Neuronal stem cell (in vitro differentiated cells): ENCODE data around the gene S100A5.
A peak's percentile ranks its signal among the peaks of the same experiment; 100 is the strongest.

Experiments
- DNase-seq: peaks from one replicate; pipeline ENCODE4 v3.0.0-alpha.2; 2013; ENCODE audit warnings: low spot score
- H2AFZ ChIP-seq: one replicate; pipeline ENCODE4 v1.6.1; 2013; ENCODE audit warnings: mild to moderate bottlenecking, low read length, inconsistent platforms
- H2AK5ac ChIP-seq: 2 replicates; pipeline ENCODE4 v1.6.1; 2013; ENCODE audit warnings: low read depth, mild to moderate bottlenecking, inconsistent platforms, low read length, moderate library complexity, mixed read lengths
- H2BK120ac ChIP-seq: 2 replicates; pipeline ENCODE4 v1.6.1; 2013; ENCODE audit warnings: low read depth, mild to moderate bottlenecking, inconsistent platforms, low read length, moderate library complexity, mixed read lengths
- H2BK12ac ChIP-seq: one replicate; pipeline ENCODE4 v1.6.1; 2013; ENCODE audit warnings: low read length, inconsistent platforms
- H2BK15ac ChIP-seq: 2 replicates; pipeline ENCODE4 v1.6.1; 2013; ENCODE audit warnings: mild to moderate bottlenecking, low read length, inconsistent platforms, mixed read lengths
- H2BK5ac ChIP-seq: one replicate; pipeline ENCODE4 v1.6.1; 2013; ENCODE audit warnings: inconsistent platforms, mild to moderate bottlenecking, low read length, moderate library complexity
- H3K14ac ChIP-seq: one replicate; pipeline ENCODE4 v1.6.1; 2013; ENCODE audit warnings: low read length, inconsistent platforms
- H3K18ac ChIP-seq: 2 replicates; pipeline ENCODE4 v1.6.1; 2013; ENCODE audit warnings: low read length, inconsistent platforms
- H3K23ac ChIP-seq: 2 replicates; pipeline ENCODE4 v1.6.1; 2013; ENCODE audit warnings: low read depth, mild to moderate bottlenecking, mixed read lengths, low read length, inconsistent platforms; ENCODE audit not compliant: poor library complexity
- H3K27ac ChIP-seq: replicated peaks from 3 replicates; pipeline ENCODE4 v1.5.1; 2013; ENCODE audit warnings: low read length, inconsistent platforms
- H3K27me3 ChIP-seq, 3 experiments: 2 replicates each; pipeline ENCODE4 v1.6.1; 2013; ENCODE audit warnings: low read length in 3 of 3, mild to moderate bottlenecking in 2 of 3, inconsistent platforms in 1 of 3, low read depth in 1 of 3, mixed read lengths in 1 of 3, moderate library complexity in 1 of 3; ENCODE audit not compliant: control insufficient read depth in 3 of 3, insufficient read depth in 3 of 3
- H3K36me3 ChIP-seq, 2 donors: replicated peaks in 1 of 2; 2 replicates each; pipeline ENCODE4 v1.6.1; 2013; ENCODE audit warnings: low read length in 2 of 2; ENCODE audit not compliant: control insufficient read depth in 2 of 2, insufficient read depth in 2 of 2
- H3K4ac ChIP-seq: 2 replicates; pipeline ENCODE4 v1.6.1; 2013; ENCODE audit warnings: inconsistent platforms, mild to moderate bottlenecking, low read length, moderate library complexity
- H3K4me1 ChIP-seq, 2 donors: 1 replicate in 1 of 2; 2 replicates in 1 of 2; pipeline ENCODE4 v1.6.1; 2013; ENCODE audit warnings: low read length in 2 of 2, low read depth in 1 of 2; ENCODE audit not compliant: control insufficient read depth in 2 of 2, insufficient read depth in 1 of 2
- H3K4me2 ChIP-seq: one replicate; pipeline ENCODE4 v1.6.1; 2013; ENCODE audit warnings: mild to moderate bottlenecking, low read length, inconsistent platforms; ENCODE audit not compliant: insufficient read depth, poor library complexity, severe bottlenecking
- H3K4me3 ChIP-seq, 2 donors: 2 replicates each; pipeline ENCODE4 v1.5.1; 2013; ENCODE audit warnings: low read length in 2 of 2, mild to moderate bottlenecking in 2 of 2, inconsistent platforms in 1 of 2, moderate library complexity in 1 of 2
- H3K79me1 ChIP-seq: one replicate; pipeline ENCODE4 v1.6.1; 2013; ENCODE audit warnings: low read depth, mild to moderate bottlenecking, inconsistent platforms, low read length, moderate library complexity
- H3K9ac ChIP-seq: one replicate; pipeline ENCODE4 v1.6.1; 2013; ENCODE audit warnings: mild to moderate bottlenecking, low read depth, low read length, inconsistent platforms; ENCODE audit not compliant: poor library complexity
- H3K9me3 ChIP-seq, 2 donors: replicated peaks in 1 of 2; 2 replicates each; pipeline versions ENCODE3 to v1.6.1; 2013; ENCODE audit warnings: low read length in 2 of 2, mild to moderate bottlenecking in 2 of 2, inconsistent platforms in 1 of 2, low read depth in 1 of 2, mixed read lengths in 1 of 2, moderate library complexity in 1 of 2; ENCODE audit not compliant: control insufficient read depth in 2 of 2, insufficient read depth in 1 of 2
- H4K8ac ChIP-seq: one replicate; pipeline ENCODE4 v1.6.1; 2013; ENCODE audit warnings: low read depth, mild to moderate bottlenecking, inconsistent platforms, low read length, moderate library complexity
- H4K91ac ChIP-seq: one replicate; pipeline ENCODE4 v1.6.1; 2013; ENCODE audit warnings: low read length, low read depth, mild to moderate bottlenecking, inconsistent platforms; ENCODE audit not compliant: poor library complexity
- WGBS, 2 donors: extraction: QIAGEN DNeasy Blood & Tissue Kit; methylation state at CpG; one replicate each; pipeline ENCODE4 v1.1.7; 2013; ENCODE audit warnings: missing lambda C conversion rate in 2 of 2, mixed read lengths in 1 of 2; ENCODE audit not compliant: insufficient read length in 2 of 2, insufficient replicate concordance in 1 of 2; ENCODE audit errors: extremely low coverage in 2 of 2; 5-methylcytosine and 5-hydroxymethylcytosine counted together

Gene S100A5

DNA sequence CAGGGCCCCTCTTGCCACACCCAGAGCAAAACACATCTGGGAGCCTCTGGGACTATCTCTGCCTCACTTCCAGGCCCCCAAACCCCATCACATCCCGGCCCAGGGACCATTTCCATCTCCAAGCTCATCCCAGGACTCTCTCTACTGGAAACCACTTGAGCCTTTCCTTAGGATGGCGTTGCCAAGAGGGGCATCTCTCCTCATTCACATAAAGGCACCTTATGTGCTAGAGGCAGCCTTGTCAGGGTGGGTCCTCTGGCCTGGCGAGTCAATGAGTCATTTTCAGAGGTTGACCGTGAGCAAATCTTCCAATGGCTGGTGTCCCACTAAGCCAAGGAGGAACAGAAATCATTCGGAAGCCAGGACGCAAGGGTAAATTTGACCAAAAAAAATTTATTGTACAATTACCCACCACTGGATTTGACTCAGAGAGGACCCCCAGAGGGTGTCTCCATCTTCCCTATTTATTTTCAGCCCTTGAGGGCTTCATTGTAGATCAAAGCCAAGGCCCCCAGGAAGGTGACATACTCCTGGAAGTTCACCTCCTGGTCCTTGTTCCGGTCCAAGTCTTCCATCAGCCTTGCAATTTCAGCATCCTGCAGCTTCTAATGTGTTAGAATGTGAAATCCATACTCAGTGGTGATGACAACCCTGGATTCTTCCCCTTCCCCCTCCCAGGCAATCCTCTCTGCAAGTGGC is 6.4 kb downstream of the S100A5 start:
- Histone ChIP-seq H3K9ac (no peak overlapping the region), H3K4ac (no peak overlapping the region), H3K9me3 (no peaks in the 10 kb centered on the region), H4K8ac (no peak overlapping the region), H3K79me1 (no peaks in the 10 kb centered on the region), H2BK120ac (no peak overlapping the region), H3K4me1 (peaks cover 0 to 30% of the 10 kb centered on the region in 2 donors), H3K4me2 (no peak overlapping the region), H3K23ac (no peak overlapping the region), H3K14ac (no peak overlapping the region), H3K4me3 (no peak overlapping the region), H3K27me3 (peaks cover 0 to 44% (median 3%) of the 10 kb centered on the region in 3 experiments), H2BK15ac (no peak overlapping the region), H3K18ac (no peak overlapping the region), H4K91ac (no peak overlapping the region), H3K36me3 (no peaks in the 10 kb centered on the region), H2AFZ (no peak overlapping the region), H2AK5ac (peak overlapping the region; percentile 99), H2BK5ac (peak overlapping the region; percentile 35), H3K27ac (no peak overlapping the region), H2BK12ac (no peak overlapping the region)
- WGBS, 2 donors: no CpG with 5 or more reads among the region's 7 CpGs
- DNase-seq: no peak

DNA sequence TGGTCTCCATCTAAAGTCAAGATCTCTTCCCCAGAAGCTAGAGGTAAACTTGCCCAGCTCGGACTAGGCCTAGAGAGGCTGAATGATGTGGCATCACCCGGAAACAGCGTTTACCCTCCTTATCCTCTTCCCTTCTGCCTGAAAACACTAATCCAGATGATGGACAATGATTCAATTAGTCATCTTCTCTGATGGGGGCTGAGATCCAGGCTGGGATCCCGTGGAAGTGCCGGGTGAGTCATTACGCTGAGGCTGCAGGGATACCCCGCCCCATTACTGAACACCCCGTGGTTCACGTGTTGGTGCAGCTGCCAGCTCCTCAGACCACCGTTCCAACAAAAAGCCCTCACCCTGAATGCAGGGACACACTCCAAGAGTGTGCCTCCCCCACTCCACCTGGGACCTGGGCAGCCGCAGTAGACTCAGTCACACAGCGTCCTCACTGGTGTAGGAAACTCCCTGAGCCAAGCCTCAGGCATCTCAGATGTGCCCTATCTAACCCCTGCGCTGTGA is 7.0 kb downstream of the S100A5 start:
- Histone ChIP-seq H2AFZ (peak overlapping the region; percentile 83), H2BK12ac (no peak overlapping the region), H3K18ac (peak overlapping the region; percentile 15), H3K27ac (peak overlapping the region; percentile 8), H3K14ac (no peak overlapping the region), H3K79me1 (no peaks in the 10 kb centered on the region), H3K4ac (no peak overlapping the region), H3K23ac (no peak overlapping the region), H3K36me3 (no peaks in the 10 kb centered on the region), H3K4me1 (peaks cover 0 to 30% of the 10 kb centered on the region in 2 donors), H2BK120ac (no peak overlapping the region), H2AK5ac (peak overlapping the region; percentile 94), H3K27me3 (peaks cover 0 to 44% (median 3%) of the 10 kb centered on the region in 3 experiments), H4K8ac (no peak overlapping the region), H3K9me3 (no peaks in the 10 kb centered on the region), H4K91ac (no peak overlapping the region), H3K4me3 (no peak overlapping the region), H2BK15ac (peak overlapping the region; percentile 11), H3K9ac (no peak overlapping the region), H2BK5ac (peak overlapping the region; percentile 35), H3K4me2 (no peak overlapping the region)
- no CpG with 5 or more reads among the region's 13 CpGs for WGBS, 2 donors
- no peak for DNase-seq

- H3K4me3 ChIP-seq: no peak overlapping the region
- peak overlapping the region; percentile 39 for H3K18ac ChIP-seq
- no peak overlapping the region for H4K8ac ChIP-seq
- H3K4me2 ChIP-seq: peak overlapping the region; percentile 32
- H3K79me1 ChIP-seq: no peaks in the 10 kb centered on the region
- no peak overlapping the region for H2BK12ac ChIP-seq
- peak overlapping the region; percentile 35 for H2BK5ac ChIP-seq
- H3K36me3 ChIP-seq: no peaks in the 10 kb centered on the region
- DNase-seq: peak; percentile 94
- H2BK15ac ChIP-seq: no peak overlapping the region
- peaks cover 0 to 44% (median 3%) of the 10 kb centered on the region in 3 experiments for H3K27me3 ChIP-seq
- H3K9ac ChIP-seq: no peak overlapping the region
- peak overlapping the region; percentile 38 for H3K23ac ChIP-seq
- no peak overlapping the region for H3K4ac ChIP-seq
- no peak overlapping the region for H3K14ac ChIP-seq
- WGBS, 2 donors: no CpG with 5 or more reads among the region's 34 CpGs
- peaks cover 0 to 26% of the 10 kb centered on the region in 2 donors for H3K4me1 ChIP-seq
- H2AK5ac ChIP-seq: peak overlapping the region; percentile 94
- H4K91ac ChIP-seq: no peak overlapping the region
- no peaks in the 10 kb centered on the region for H3K9me3 ChIP-seq
- peak overlapping the region; percentile 8 for H3K27ac ChIP-seq
- peak overlapping the region; percentile 83 for H2AFZ ChIP-seq
- no peak overlapping the region for H2BK120ac ChIP-seq
These were observed 7.8 kb downstream of the S100A5 start for GRCh38 chr1:153532769-153533599.

DNA sequence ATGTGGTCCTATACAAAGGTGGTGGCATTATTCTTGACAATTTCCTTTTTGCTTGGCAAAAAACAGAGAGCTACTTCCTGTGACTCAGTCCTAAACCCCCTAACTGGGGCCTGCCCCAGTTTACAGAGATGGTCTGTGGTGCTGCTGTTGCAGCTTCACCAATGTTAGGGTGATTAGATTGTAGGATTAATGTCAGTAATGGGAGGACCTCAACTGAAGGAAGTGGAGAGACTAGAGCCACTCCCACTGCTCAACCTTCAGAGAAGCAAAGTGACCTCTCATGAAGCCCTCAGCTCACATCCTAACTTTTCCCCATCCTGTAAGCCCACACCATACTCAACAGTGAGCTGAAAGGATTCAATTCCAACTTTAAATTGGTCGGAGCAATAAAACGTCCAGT is 8.6 kb downstream of the S100A5 start:
- H3K27ac ChIP-seq: no peak overlapping the region
- H3K9me3 ChIP-seq: no peaks in the 10 kb centered on the region
- H4K91ac ChIP-seq: no peak overlapping the region
- no peak overlapping the region for H3K4me2 ChIP-seq
- H4K8ac ChIP-seq: no peak overlapping the region
- H3K9ac ChIP-seq: no peak overlapping the region
- peaks cover 0 to 41% (median 3%) of the 10 kb centered on the region in 3 experiments for H3K27me3 ChIP-seq
- peaks cover 0 to 25% of the 10 kb centered on the region in 2 donors for H3K4me1 ChIP-seq
- H3K23ac ChIP-seq: no peak overlapping the region
- no peaks in the 10 kb centered on the region for H3K36me3 ChIP-seq
- no peak overlapping the region for H2BK120ac ChIP-seq
- no peak overlapping the region for H3K4ac ChIP-seq
- no peaks in the 10 kb centered on the region for H3K79me1 ChIP-seq
- WGBS, 2 donors: no CpG with 5 or more reads among the region's 2 CpGs
- H2BK5ac ChIP-seq: no peak overlapping the region
- no peak overlapping the region for H2BK12ac ChIP-seq
- H2BK15ac ChIP-seq: no peak overlapping the region
- DNase-seq: no peak
- H3K14ac ChIP-seq: no peak overlapping the region
- H3K4me3 ChIP-seq: no peak overlapping the region
- H2AFZ ChIP-seq: no peak overlapping the region
- H2AK5ac ChIP-seq: no peak overlapping the region
- H3K18ac ChIP-seq: no peak overlapping the region
